Measurements from ENCODE around the gene HCFC1.

HCFC1 gene

GRCh38 chrX:153925739-153926551 is 45.7 kb downstream of the HCFC1 start, which contains the start of gene ARHGAP4:
Gene ARHGAP4, minus strand, starts transcription at chrX:153926264. Its CDS starts 62 bp downstream, at chrX:153926202.
- Histone ChIP-seq H3K36me3 (replicated peaks; ENCODE audit: insufficient read depth, low read length) (no peaks in the 10 kb centered on the region), H3K9me3 (replicated peaks; ENCODE audit: insufficient read depth, low read length) (no peaks in the 10 kb centered on the region), H4K20me1 (ENCODE audit: insufficient read depth, low read length) (no peaks in the 10 kb centered on the region), H2AFZ (ENCODE audit: low read length) (no peak within 1 kb of the TSS), H3K79me2 (ENCODE audit: low read length) (peaks cover 47% of the 10 kb centered on the region), H3K4me3 (ENCODE audit: low read length) (peak within 1 kb of the TSS; percentile 90), H3K4me1 (ENCODE audit: low read length) (peaks cover 11% of the 10 kb centered on the region; the same call in 1 of the 2 replicates), H3K9ac (ENCODE audit: low read length) (peak within 1 kb of the TSS; percentile 98), H3K27ac (ENCODE audit: low read length) (peak within 1 kb of the TSS; percentile 98), H3K9me2 (replicated peaks; ENCODE audit: insufficient read depth, low read length) (no peaks in the 10 kb centered on the region), H3K27me3 (replicated peaks; ENCODE audit: insufficient read depth, low read length) (no peaks in the 10 kb centered on the region), H3K4me2 (ENCODE audit: low read depth, low read length) (peak within 1 kb of the TSS; percentile 85), H3F3A (ENCODE audit: insufficient read depth, low read length) (peaks cover 38% of the 10 kb centered on the region)
- DNase-seq = peak; percentile 58
- no peak for TF ChIP-seq EZH2phosphoT487 (IDR thresholded peaks at IDR 0.05; ENCODE audit: low read length)
- TF ChIP-seq EZH2 (optimal IDR thresholded peaks at IDR 0.05; ENCODE audit: low read depth, low read length) = no peak
- no peak for TF ChIP-seq CTCF (IDR thresholded peaks at IDR 0.05; ENCODE audit: low read length)

GRCh38 chrX:153925387-153925738 is 46.3 kb downstream of the HCFC1 start:
- Histone ChIP-seq H3K4me1 (ENCODE audit: low read length) (peaks cover 11% of the 10 kb centered on the region; the same call in 1 of the 2 replicates), H3K36me3 (replicated peaks; ENCODE audit: insufficient read depth, low read length) (no peaks in the 10 kb centered on the region), H3K27ac (ENCODE audit: low read length) (peak overlapping the region; percentile 98), H3K4me3 (ENCODE audit: low read length) (peak overlapping the region; percentile 90), H3K27me3 (replicated peaks; ENCODE audit: insufficient read depth, low read length) (no peaks in the 10 kb centered on the region), H3F3A (ENCODE audit: insufficient read depth, low read length) (peaks cover 38% of the 10 kb centered on the region), H4K20me1 (ENCODE audit: insufficient read depth, low read length) (no peaks in the 10 kb centered on the region), H3K4me2 (ENCODE audit: low read depth, low read length) (peak overlapping the region; percentile 85), H3K79me2 (ENCODE audit: low read length) (peaks cover 43% of the 10 kb centered on the region), H3K9ac (ENCODE audit: low read length) (peak overlapping the region; percentile 98), H3K9me3 (replicated peaks; ENCODE audit: insufficient read depth, low read length) (no peaks in the 10 kb centered on the region), H2AFZ (ENCODE audit: low read length) (no peak overlapping the region), H3K9me2 (replicated peaks; ENCODE audit: insufficient read depth, low read length) (no peaks in the 10 kb centered on the region)
- TF ChIP-seq EZH2phosphoT487 (IDR thresholded peaks at IDR 0.05; ENCODE audit: low read length) (no peak), EZH2 (optimal IDR thresholded peaks at IDR 0.05; ENCODE audit: low read depth, low read length) (no peak), CTCF (IDR thresholded peaks at IDR 0.05; ENCODE audit: low read length) (no peak)
- peak; percentile 81 for DNase-seq

- H3K79me2 ChIP-seq (ENCODE audit: low read length) = peaks cover 42% of the 10 kb centered on the region
- H3K36me3 ChIP-seq (replicated peaks; ENCODE audit: insufficient read depth, low read length) = no peaks in the 10 kb centered on the region
- peak overlapping the region; percentile 98 for H3K27ac ChIP-seq (ENCODE audit: low read length)
- H3F3A ChIP-seq (ENCODE audit: insufficient read depth, low read length) = peaks cover 34% of the 10 kb centered on the region
- peak overlapping the region; percentile 90 for H3K4me3 ChIP-seq (ENCODE audit: low read length)
- H3K9me3 ChIP-seq (replicated peaks; ENCODE audit: insufficient read depth, low read length) = no peaks in the 10 kb centered on the region
- H4K20me1 ChIP-seq (ENCODE audit: insufficient read depth, low read length) = no peaks in the 10 kb centered on the region
- no peak overlapping the region for H2AFZ ChIP-seq (ENCODE audit: low read length)
- H3K9me2 ChIP-seq (replicated peaks; ENCODE audit: insufficient read depth, low read length) = no peaks in the 10 kb centered on the region
- peak; percentile 42 for DNase-seq
- no peaks in the 10 kb centered on the region for H3K27me3 ChIP-seq (replicated peaks; ENCODE audit: insufficient read depth, low read length)
- H3K4me2 ChIP-seq (ENCODE audit: low read depth, low read length) = peak overlapping the region; percentile 85
- peak overlapping the region; percentile 98 for H3K9ac ChIP-seq (ENCODE audit: low read length)
- H3K4me1 ChIP-seq (ENCODE audit: low read length) = peaks cover 8% of the 10 kb centered on the region; the same call in 1 of the 2 replicates
- TF ChIP-seq EZH2 (optimal IDR thresholded peaks at IDR 0.05; ENCODE audit: low read depth, low read length) (no peak), EZH2phosphoT487 (IDR thresholded peaks at IDR 0.05; ENCODE audit: low read length) (no peak), CTCF (IDR thresholded peaks at IDR 0.05; ENCODE audit: low read length) (peak; percentile 27)
These were observed 47.3 kb downstream of the HCFC1 start for GRCh38 chrX:153924149-153924861.
